SKM-1 treated with dmso at 0.1 percent for 144 hours (cell line): ENCODE results near the gene ITGA1.

ENCODE experiments used
- DNase-seq: peaks from one replicate; lab custom pipeline; 2025; ENCODE audit not compliant: unreplicated experiment; lab: John Stamatoyannopoulos, UW

Gene ITGA1

GRCh38 chr5:52894451-52894850 is 106.7 kb downstream of the ITGA1 start:
- no peak for DNase-seq

GRCh38 chr5:52895075-52895474 is 107.4 kb downstream of the ITGA1 start:
- no peak for DNase-seq

DNA sequence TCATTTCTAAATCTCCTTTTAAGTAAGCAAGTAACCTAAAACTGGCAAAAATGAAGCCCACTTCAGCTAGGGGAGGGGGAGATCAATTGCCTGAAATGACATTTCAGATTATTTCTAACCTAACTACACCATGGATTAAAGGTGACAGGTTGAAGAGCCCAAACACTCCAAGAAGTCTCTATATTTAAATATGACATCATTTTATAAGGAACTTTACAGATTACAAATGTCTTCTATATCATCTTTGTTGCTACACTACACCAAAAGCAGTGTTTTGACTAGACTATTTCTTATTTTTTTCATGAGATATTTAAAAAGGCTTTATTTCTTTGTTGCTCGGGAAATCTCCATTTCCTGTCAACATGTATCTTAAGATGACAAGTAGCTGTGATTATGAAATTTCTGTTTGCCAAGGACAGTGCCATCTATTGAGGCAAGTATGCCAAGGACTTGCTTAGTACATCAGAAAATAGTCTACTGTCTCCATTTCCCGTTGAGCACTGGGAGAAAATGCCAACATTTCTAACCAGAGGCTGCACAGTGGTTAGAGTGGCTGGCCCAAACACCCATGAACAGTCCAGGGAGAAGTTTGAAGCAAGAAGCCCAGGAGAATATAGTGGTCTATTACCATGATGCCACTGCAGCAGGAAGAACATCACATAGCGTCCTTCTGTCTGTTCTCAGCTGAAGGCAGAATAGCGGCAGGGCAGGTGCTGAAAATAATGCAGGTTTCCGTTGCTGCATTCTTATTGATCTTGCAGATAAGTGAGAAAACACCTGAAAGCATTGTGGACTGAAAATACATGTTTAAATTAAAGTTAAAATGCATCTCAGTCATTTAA is 108.1 kb downstream of the ITGA1 start:
- no peak for DNase-seq

GRCh38 chr5:52896534-52897237 is 109.0 kb downstream of the ITGA1 start:
- DNase-seq = no peak

GRCh38 chr5:52897238-52897614 is 109.5 kb downstream of the ITGA1 start:
- no peak for DNase-seq

DNA sequence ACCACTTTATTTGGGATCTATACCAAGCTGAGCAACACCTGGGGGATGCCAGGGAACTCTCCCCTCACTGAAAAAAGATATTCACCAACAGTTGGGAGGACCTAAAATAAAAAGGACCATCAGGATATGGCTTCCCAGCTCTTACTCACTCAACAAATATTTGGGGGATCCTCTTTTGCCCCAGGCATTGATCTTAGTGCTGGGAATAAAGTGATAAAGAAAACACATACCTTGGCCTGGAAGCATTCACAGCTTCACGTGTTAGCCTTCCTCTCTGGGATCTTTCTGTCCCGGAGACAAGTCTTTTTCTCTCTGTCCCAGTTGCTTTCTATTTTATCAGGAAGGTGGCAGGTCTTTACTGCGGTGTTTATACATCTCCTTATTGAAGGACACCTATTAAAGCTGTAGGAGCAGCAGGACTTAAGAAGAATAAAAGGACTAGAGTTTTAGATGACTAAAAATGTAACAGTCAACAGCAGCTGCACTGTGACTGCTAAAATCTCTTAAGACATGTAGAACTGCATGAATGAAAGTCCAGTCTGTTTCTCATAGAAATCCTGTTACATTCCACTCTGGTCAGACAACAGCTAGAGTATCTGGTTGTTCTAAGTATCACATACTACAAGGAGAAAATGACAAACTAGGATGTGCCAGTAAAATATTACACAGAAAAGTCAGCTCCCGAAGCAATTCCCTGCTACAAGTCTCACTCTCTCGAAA is 111.4 kb downstream of the ITGA1 start:
- no peak for DNase-seq

GRCh38 chr5:52903142-52903541 is 115.4 kb downstream of the ITGA1 start:
- DNase-seq = no peak

GRCh38 chr5:52906343-52906742 is 118.6 kb downstream of the ITGA1 start:
- DNase-seq = no peak

- no peak for DNase-seq
Measured at GRCh38 chr5:52906845-52907244, 119.1 kb downstream of the ITGA1 start.

GRCh38 chr5:52909192-52909591 is 121.5 kb downstream of the ITGA1 start:
- DNase-seq = no peak

DNA sequence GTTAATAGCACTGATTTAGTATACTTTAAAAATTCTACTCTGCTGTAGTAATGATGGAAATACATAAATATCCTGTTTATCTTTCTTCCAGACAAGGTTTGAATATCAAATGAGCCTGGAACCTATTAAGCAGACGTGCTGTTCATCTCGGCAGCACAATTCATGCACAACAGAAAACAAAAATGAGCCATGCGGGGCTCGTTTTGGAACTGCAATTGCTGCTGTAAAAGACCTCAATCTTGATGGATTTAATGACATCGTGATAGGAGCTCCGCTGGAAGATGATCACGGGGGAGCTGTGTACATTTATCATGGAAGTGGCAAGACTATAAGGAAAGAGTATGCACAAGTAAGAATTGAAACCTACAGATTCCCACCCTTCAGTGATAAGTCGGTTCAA is 122.4 kb downstream of the ITGA1 start:
- no peak for DNase-seq

DNA sequence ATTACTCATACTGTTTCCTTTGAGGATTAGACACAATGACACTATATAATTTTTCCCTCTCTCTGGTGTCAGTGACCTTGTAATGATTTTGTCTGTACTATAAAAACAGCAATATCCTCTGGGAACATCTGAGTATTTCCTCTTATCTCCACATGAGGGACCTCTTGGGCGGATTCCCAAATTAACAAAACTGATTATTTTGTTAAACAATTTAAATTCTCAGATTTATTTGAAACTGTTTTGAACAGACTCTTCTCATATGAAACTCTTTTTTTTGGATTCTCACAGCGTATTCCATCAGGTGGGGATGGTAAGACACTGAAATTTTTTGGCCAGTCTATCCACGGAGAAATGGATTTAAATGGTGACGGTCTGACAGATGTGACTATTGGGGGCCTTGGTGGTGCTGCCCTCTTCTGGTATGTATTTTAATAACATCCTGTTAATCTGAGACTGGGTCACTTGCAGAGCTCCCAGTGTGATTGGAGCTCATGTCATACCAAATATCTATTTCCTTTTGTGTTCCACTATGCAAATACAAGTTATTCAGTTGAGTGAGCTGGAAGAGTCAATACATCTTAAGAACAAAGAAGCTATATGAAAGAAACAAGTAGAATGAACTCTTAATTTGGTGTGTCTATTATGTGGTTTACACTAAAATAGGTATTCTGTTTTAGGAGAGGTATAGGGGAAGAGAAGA is 127.6 kb downstream of the ITGA1 start:
- peak; percentile 66 for DNase-seq

DNA sequence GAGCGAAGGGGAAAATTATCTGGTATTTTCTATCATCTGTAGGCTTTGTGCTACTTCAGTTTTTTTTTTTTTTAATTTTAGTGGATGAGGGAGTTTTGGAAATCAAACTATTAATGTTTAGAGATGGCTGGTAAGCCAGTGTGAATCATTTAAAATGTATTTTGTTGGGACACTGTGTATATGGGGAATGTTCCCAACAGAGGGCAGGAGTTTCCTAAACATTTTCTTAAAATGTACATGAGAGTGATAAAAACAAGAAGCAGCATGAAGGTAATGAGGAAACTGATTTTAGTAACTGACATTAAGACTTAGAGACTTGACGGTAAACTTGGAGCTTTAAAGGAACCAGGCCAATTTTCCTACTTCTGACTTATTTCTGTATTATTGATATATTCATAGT is 133.2 kb downstream of the ITGA1 start:
- no peak for DNase-seq

GRCh38 chr5:52922384-52922783 is 134.7 kb downstream of the ITGA1 start:
- peak; percentile 91 for DNase-seq

DNA sequence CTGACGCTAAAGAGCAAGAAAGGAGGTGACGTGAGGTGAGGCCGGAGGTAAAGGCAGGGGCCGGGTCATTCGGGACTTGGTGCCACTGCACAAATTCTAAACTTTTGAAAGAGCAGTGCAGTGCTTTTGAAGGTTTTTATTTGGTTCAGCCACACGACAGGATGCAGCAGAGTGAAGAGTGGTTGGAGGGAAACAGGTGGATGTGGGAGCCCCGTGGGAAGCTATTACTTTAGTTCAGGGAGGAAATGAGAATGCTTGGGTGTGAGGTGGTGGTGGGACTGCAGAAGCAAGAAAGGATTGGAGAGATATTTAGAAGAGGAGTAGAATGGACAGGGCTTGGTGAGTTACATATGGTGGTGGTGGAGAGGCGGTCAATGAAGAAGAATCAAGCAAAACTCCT is 136.7 kb downstream of the ITGA1 start:
- no peak for DNase-seq

- no peak for DNase-seq
Measured at GRCh38 chr5:52925001-52925400, 137.3 kb downstream of the ITGA1 start.

GRCh38 chr5:52928689-52929088 is 141.0 kb downstream of the ITGA1 start:
- no peak for DNase-seq

- no peak for DNase-seq
Measured at GRCh38 chr5:52938226-52938625, 150.5 kb downstream of the ITGA1 start.

GRCh38 chr5:52943285-52943684 is 155.6 kb downstream of the ITGA1 start:
- no peak for DNase-seq

DNA sequence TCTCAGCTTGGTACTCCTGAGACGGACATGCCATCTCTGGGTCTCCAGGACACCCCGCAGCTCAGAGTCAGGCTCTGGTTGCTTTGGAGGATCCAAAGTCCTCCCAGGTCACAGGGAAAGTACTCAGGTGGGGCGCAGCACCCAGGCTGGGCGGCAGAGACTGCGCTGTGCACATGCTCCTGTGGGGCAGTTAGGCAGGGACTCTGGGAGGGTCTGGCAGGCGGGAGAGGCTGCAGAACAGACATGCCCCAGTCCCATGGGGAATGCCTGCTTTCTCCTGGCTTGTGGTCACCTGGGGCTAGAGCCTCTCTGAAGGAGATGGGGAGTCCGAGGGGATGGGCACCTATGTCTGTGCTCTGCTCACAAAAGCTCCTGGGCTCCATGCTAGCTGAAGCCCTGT is 156.1 kb downstream of the ITGA1 start:
- no peak for DNase-seq

- DNase-seq = no peak
Measured at GRCh38 chr5:52945040-52945439, 157.3 kb downstream of the ITGA1 start.
